ENCODE results near the gene ZNG1C.
"Not testable (repeated sequence)": the region's sequence is repeated elsewhere in the genome, so short reads cannot be mapped to it uniquely, and the experiment has no call there.

DNA sequence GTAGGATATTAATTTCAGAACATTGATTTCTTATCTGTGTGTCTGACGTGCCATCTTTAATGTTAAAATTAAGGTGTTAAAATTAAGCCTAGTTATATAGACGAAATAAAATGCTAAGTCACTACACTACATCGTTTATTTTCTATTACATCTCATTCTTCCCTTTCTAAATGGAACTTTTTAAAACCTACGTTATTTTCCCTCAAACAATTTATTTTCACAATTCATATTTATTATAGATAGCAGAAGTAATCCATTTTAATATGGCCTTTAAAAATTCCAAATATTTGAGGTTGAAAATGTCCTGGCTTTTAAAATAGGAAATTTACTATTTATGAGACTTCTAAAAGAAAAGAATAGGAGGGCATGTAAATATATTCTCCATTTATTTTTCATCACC lies 63.0 kb downstream of the ZNG1C start:
- not testable (repeated sequence) for TF ChIP-seq LEF1 (IDR thresholded peaks at IDR 0.05; ENCODE audit: borderline replicate concordance); CTBP1 (IDR thresholded peaks at IDR 0.05; ENCODE audit: borderline replicate concordance); FOXM1 (IDR thresholded peaks at IDR 0.05; ENCODE audit: borderline replicate concordance); BHLHE40 (IDR thresholded peaks at IDR 0.05; ENCODE audit: borderline replicate concordance); ZNF384 (IDR thresholded peaks at IDR 0.05); ELF4 (IDR thresholded peaks at IDR 0.05); SUZ12 (IDR thresholded peaks at IDR 0.05); SP1 (IDR thresholded peaks at IDR 0.05)
- TF ChIP-seq, protein P1, sequence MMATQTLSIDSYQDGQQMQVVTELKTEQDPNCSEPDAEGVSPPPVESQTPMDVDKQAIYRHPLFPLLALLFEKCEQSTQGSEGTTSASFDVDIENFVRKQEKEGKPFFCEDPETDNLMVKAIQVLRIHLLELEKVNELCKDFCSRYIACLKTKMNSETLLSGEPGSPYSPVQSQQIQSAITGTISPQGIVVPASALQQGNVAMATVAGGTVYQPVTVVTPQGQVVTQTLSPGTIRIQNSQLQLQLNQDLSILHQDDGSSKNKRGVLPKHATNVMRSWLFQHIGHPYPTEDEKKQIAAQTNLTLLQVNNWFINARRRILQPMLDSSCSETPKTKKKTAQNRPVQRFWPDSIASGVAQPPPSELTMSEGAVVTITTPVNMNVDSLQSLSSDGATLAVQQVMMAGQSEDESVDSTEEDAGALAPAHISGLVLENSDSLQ (IDR thresholded peaks at IDR 0.05), result not testable (repeated sequence)
